Fibroblast of skin of right biceps (primary cell): ENCODE measurements around the gene TEX36.
"Not testable (repeated sequence)": the region's sequence is repeated elsewhere in the genome, so short reads cannot be mapped to it uniquely, and the experiment has no call there.

Experiments used
- DNase-seq: peaks from one replicate; pipeline ENCODE4 v3.0.0-alpha.2; 2013

TEX36 gene

DNA sequence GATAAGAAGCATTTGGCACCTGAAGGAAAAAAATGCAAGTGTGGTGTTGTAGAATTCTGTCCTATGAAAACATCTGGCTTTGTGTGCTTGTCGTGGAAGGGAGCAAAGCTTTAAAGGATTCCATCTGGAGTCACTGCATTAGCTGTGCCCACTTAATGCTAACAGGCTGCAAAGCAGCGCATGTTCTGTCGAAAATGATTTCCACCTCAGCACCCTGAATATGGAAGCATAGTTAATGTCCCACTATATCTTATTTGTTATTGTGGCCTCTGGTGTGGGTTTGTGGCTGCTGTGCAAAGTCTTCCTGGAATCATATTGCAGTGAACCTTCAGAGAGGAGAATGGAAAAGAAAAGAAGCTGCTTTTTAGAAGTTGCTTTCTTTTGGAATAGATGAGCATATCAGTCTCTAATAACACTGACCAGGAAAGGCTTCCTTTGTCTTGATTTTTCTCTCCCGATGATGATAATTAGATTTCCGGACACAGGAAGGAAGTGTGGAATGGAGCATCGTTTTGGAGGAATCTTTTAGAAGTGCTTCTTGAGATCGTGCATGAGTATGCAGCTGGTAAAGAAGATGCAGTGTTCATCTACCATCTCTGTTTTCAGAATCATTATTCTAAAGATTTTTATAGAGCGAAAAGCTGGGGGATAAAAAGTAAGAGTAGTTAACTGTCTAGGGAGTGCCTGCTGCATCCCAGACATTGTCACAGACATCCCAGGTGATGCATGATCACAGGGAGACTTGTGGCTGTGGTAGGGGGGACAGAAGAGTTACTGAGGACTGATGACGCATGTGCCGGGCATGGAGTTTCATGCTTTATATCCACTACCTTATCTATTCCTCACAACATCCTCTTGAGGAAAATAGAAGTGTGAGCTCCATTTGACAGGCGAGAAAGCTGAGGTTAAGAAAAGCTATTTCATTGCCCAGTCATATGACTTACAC lies 54.6 kb downstream of the TEX36 start:
- no peak for DNase-seq

DNA sequence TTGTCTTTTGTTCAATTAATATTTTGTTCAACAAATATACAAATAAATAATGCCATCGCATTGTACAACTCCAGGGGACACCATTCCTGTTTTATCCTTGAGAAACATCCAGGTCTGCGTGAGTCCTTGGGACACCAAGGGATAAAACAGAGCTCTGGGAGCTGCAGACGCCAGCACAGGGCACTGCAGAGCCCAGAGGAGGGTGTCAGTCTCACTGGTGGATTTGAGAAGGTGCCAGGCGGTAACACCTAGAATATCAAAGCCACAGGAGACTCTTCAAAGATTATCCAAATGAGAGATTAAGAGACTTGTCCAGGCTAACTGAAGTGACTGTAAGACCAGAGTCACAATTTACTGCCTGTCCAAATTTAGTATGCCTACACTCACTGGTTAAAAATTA lies 55.3 kb downstream of the TEX36 start:
- no peak for DNase-seq

DNA sequence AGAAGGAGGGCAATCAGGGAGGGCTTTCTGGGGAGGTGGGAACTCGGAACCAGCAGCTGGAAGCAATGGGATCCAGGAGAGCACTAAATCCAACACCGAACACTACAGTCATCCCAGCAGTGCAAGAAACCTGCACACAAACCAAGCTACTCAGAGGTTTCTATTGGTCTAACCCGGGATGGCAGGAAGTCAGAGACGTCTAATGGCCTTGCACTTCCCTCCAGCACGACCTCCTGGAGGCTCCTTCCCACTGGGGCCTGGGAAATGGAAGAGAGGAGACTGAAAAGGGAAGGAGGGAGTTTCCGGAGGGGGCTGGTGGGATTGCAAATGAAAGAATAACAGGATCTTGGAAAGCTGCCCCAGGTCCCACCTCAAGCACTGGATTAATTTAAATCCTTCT lies 56.3 kb downstream of the TEX36 start:
- DNase-seq, result no peak

DNA sequence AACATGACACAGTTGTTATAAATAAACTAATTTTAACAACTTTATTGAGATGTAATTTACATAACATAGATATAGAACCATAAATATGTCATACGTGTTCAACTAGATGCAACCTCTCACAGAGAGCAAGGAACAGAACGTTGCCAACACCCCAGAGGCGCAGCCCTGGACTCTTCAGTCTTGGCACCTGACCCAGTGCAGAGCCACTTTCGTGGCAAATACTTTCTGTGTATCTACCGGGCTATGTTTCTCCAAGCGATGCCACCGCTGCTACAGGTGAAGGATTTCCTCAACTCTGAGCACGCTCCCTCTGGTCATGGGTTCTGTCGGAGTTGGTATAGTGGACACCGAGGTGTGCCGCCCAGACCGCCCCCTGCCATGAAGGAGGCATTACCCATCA lies 57.4 kb downstream of the TEX36 start:
- DNase-seq, result no peak

DNA sequence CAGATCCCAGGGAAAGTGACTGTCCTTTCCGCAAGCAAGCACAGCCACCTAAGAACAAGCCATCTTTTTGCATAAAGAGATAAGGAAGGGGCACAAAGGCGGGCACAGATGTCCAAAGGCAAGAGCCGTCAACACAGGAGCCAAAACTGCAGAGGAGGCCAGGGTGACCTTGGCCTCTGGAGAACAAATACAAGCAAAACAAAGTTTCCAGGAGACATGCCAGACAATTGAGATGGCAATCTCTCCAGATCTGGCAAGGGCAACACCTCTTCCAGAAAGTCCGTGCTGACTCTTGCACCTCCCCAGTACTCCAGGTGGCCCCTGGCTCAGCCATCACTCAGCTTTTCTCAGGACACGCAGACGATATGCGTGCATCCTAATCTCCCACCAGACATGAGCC lies 58.2 kb downstream of the TEX36 start:
- no peak for DNase-seq

DNA sequence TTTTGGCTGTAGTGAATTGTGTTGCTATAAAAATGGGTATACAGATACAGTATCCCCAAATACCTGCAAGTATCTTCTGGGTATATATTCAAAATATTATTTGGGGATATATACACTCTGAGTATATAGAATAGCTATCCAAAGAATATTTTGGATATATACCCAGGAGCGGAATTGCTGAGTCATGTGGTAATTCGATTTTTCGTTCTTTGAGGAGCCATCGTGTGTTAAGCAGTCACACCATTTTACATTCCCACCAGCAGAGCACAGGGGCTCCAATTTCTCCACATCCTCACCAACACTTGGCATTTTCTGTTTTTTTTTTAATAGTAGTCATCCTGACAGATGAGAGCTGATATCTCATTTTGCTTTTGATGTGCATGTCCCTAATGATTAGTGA lies 61.9 kb downstream of the TEX36 start:
- no peak for DNase-seq

DNA sequence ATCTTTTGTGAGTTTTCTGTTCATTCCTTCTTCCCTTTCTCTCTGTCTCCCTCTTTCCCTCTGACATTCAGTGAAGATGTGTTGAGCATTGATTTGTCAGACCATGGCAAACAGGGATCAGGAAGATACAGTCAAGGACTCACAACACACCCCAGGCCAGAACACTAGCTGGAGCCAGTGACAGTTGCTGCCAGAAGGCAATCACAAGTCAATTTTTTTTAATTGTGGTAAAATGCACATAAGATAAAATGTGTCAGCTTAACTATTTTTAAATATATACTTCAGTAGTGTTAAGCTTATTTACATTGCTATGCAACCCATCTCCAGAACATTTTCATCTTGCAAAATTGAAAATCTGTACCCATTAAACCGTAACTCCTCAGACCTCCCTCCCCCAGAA lies 62.6 kb downstream of the TEX36 start:
- DNase-seq, result no peak

DNA sequence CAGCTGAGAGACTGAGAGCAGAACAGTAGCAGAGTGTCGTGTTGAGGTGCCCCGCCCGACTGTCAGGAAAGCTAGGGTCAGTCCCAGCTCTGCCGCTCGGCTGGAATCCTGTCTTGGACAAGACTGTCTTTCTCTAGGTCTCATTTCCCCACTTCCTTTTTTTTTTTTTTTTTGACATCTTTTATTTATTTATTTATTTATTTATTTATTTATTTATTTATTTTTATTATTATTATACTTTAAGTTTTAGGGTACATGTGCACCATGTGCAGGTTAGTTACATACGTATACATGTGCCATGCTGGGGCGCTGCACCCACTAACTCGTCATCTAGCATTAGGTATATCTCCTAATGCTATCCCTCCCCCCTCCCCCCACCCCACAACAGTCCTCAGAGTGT lies 69.9 kb downstream of the TEX36 start:
- not testable (repeated sequence) for DNase-seq

DNA sequence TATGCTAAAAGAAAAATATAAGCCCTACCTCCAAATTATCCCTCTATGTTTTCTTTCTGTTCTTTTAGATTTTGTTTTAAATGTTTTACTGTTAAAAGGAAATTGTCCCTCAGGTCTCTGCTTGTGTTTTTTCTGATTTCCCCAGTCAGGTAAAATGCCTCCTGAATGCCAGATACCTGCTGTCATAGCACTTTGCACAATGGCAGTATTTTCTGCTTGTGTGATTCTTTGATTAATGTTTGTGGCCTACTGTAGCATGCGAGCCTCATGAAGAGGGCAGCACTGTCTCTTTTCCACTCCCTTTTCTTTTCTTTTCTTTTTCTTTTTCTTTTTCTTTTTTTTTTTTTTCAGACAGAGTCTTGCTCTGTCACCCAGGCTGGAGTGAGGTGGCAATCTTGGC lies 71.2 kb downstream of the TEX36 start:
- no peak for DNase-seq

DNA sequence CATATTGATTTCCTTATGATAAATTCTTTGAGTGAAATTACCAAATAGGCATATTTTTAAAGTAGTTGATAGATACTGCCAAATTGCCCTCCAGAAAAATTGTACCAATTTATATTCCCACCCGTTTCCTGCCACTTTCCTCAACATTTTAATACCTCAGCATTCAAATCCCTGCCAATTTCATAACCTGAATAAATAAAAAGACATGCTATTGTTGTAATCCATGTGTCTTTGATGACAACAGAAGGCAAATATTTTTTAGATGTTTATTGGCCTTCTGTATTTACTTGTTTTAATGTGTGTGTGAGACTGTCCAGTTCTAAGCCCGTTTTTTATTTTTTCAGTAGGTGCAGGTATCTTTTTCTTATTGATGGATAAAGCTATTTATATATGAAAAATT lies 71.7 kb downstream of the TEX36 start:
- DNase-seq, result no peak

DNA sequence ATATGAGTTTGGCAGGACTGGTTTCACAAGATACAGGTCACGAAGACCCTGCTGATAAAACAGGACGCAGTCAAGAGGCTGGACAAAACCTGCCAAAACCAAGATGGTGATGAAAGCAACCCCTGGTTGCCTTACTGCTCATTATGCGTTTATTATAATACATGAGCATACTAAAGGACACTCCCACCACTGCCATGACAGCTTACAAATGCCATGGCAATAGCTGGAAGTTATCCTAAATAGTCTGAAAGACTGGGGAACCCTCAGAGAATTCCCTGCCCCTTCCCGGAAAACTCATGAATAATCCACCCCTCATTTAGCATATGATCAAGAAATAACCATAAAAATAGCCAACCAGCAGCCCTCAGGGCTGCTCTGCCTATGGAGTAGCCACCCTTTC lies 73.1 kb downstream of the TEX36 start:
- DNase-seq, result no peak

DNA sequence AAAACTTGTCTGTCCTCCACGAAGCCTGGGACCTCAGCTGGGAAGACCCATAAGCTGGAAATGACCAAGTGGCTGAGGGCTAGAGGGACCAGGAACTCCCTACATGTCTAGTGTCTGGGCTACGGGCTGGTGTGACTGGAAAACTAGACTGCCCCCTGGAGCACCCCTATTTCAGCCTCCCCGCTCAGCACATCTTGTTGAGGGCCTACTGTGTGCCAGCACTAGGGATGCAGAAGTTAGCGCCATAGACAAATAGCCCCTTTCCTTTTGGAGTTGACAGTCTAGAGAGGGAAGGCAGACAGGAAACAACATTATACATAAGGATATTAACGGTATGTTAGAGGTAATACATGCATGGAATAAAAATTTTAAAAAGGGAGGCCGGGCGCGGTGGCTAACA lies 74.5 kb downstream of the TEX36 start:
- DNase-seq, result no peak

DNA sequence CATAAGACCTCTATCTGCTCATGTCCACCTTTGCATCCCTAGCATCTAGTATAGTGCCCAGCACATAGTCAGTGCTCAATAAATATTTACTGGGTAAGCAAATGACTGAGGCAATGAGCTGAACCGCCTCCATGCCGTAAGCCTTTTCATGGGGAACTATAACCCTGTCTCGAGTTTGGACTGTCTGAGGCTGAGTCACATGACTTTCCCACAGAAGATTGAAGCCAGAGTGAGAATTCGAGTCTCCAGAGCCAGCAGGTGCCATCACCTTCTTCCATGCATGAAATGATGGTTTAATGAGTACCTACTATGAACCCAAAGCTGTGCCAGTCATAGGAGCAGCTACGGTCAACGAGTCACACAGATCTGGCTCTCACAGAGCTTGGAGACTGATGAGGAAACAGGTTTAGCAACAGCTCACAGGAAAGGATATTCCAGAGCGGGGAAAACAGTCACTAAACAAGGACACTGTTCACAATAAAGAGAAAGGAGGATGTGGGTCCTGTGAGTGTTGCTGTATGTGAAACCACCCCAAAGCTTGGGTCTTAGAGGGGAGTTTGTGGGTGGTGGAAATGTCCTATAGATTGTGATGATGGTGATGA lies 75.2 kb downstream of the TEX36 start:
- DNase-seq, result no peak

DNA sequence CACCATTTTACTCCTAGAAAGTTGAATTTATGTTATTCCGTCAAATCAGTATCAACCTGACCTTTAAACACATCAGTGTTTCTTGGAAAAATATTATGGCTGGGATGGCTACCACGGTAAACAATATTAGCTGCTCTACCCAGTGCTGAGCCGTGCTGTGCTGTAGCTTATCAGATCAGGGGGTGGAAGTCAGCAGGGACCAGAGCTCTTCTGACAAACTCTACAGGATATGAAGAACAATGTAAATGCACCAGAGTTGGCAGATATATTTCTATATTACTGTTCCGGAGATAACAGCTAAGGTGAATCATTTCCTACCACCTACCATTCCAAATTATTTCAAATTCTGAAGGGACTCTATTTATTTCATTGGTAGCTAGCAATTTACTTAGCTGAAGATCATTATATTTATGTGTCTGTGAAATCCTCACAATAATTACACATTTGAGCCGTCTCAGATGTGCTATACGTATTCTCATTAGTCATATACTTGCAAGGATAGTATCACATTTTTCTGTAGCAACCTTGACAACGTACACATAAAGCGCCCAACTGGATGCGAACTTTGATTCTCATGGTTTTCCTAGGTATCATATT lies 76.5 kb downstream of the TEX36 start:
- no peak for DNase-seq
